ENCODE results near the gene BHLHE41.

Gene BHLHE41

GRCh38 chr12:26126340-26127284 lies 1.8 kb upstream of the BHLHE41 start:
- H3K4me3 Mint-ChIP-seq, result peak overlapping the region; percentile 94 to 96 (median 95)
- H3K36me3 Mint-ChIP-seq (ENCODE audit: low read depth), result no peaks in the 10 kb centered on the region
- no peaks in the 10 kb centered on the region for H3K9me3 Mint-ChIP-seq
- H3K27me3 Mint-ChIP-seq (ENCODE audit: low read depth), result peaks cover 84% of the 10 kb centered on the region
- peaks cover 24% of the 10 kb centered on the region for H3K4me1 Mint-ChIP-seq
- no peak overlapping the region for H3K27ac Mint-ChIP-seq
- no peak for TF ChIP-seq CTCF (IDR thresholded peaks at IDR 0.05; ENCODE audit: unreplicated experiment in 3 of 3)

- Mint-ChIP-seq H3K27ac (peak overlapping the region in 2 of 3 experiments; percentile 22 to 55), H3K4me3 (peak overlapping the region; percentile 94 to 96 (median 95)), H3K36me3 (ENCODE audit: low read depth) (no peaks in the 10 kb centered on the region), H3K9me3 (no peaks in the 10 kb centered on the region), H3K4me1 (peaks cover 24% of the 10 kb centered on the region), H3K27me3 (ENCODE audit: low read depth) (peaks cover 89% of the 10 kb centered on the region)
- TF ChIP-seq CTCF (IDR thresholded peaks at IDR 0.05; ENCODE audit: unreplicated experiment in 3 of 3), result no peak
Measured at GRCh38 chr12:26125400-26126339, 833 bp upstream of the BHLHE41 start.

GRCh38 chr12:26123482-26123980 lies 1.3 kb downstream of the BHLHE41 start:
- Mint-ChIP-seq H3K4me1 (peaks cover 29% of the 10 kb centered on the region), H3K9me3 (no peaks in the 10 kb centered on the region), H3K36me3 (ENCODE audit: low read depth) (no peaks in the 10 kb centered on the region), H3K27me3 (ENCODE audit: low read depth) (peaks cover 86% of the 10 kb centered on the region), H3K27ac (peak overlapping the region in 2 of 3 experiments; percentile 19 to 42), H3K4me3 (peak overlapping the region; percentile 80 to 96 (median 95))
- no peak for TF ChIP-seq CTCF (IDR thresholded peaks at IDR 0.05; ENCODE audit: unreplicated experiment in 3 of 3)

- Mint-ChIP-seq H3K9me3 (no peaks in the 10 kb centered on the region), H3K36me3 (ENCODE audit: low read depth) (no peaks in the 10 kb centered on the region), H3K4me1 (peaks cover 29% of the 10 kb centered on the region), H3K27me3 (ENCODE audit: low read depth) (peaks cover 84% of the 10 kb centered on the region), H3K27ac (peak overlapping the region in 2 of 3 experiments; percentile 19 to 42), H3K4me3 (peak overlapping the region; percentile 80 to 96 (median 95))
- no peak for TF ChIP-seq CTCF (IDR thresholded peaks at IDR 0.05; ENCODE audit: unreplicated experiment in 3 of 3)
Measured at GRCh38 chr12:26122681-26123481, 2.0 kb downstream of the BHLHE41 start.

GRCh38 chr12:26122061-26122680 lies 2.7 kb downstream of the BHLHE41 start:
- no peaks in the 10 kb centered on the region for H3K9me3 Mint-ChIP-seq
- peak overlapping the region; percentile 74 to 84 (median 80) for H3K4me3 Mint-ChIP-seq
- no peaks in the 10 kb centered on the region for H3K36me3 Mint-ChIP-seq (ENCODE audit: low read depth)
- TF ChIP-seq CTCF (IDR thresholded peaks at IDR 0.05; ENCODE audit: unreplicated experiment in 3 of 3), result no peak
- no peak overlapping the region for H3K27ac Mint-ChIP-seq
- peaks cover 80% of the 10 kb centered on the region for H3K27me3 Mint-ChIP-seq (ENCODE audit: low read depth)
- peaks cover 24% of the 10 kb centered on the region for H3K4me1 Mint-ChIP-seq

All from nephron (organoid).